RPMI8226 (cell line): ENCODE data around the gene DRAXIN.

Source experiments
- DNase-seq: peaks from one replicate; pipeline ENCODE4 v3.0.0-alpha.2; 2015

The DRAXIN gene

GRCh38 chr1:11691302-11691914 lies at the start of gene DRAXIN:
Gene DRAXIN, plus strand, starts transcription at chr1:11691710. Its CDS starts 14,549 bp downstream, at chr1:11706259.
- DNase-seq: peak; percentile 24

- no peak for DNase-seq
Observed at GRCh38 chr1:11641776-11642305, 49.7 kb upstream of the DRAXIN start.

GRCh38 chr1:11642418-11643017 lies 49.0 kb upstream of the DRAXIN start:
- DNase-seq: peak; percentile 80

- DNase-seq: no peak
Observed at GRCh38 chr1:11643782-11644181, 47.7 kb upstream of the DRAXIN start.

GRCh38 chr1:11645270-11645669 lies 46.2 kb upstream of the DRAXIN start:
- DNase-seq: no peak

- peak; percentile 89 for DNase-seq
Observed at GRCh38 chr1:11645670-11646265, 45.7 kb upstream of the DRAXIN start.

- DNase-seq: no peak
Observed at GRCh38 chr1:11646317-11646716, 45.2 kb upstream of the DRAXIN start.

GRCh38 chr1:11647333-11647732 lies 44.2 kb upstream of the DRAXIN start:
- DNase-seq: no peak

GRCh38 chr1:11648039-11648438 lies 43.5 kb upstream of the DRAXIN start:
- DNase-seq: no peak

GRCh38 chr1:11648732-11649158 lies 42.8 kb upstream of the DRAXIN start:
- no peak for DNase-seq

- no peak for DNase-seq
Observed at GRCh38 chr1:11649237-11649623, 42.3 kb upstream of the DRAXIN start.

- DNase-seq: no peak
Observed at GRCh38 chr1:11649624-11650330, 41.7 kb upstream of the DRAXIN start.

GRCh38 chr1:11650331-11650991 lies 41.0 kb upstream of the DRAXIN start:
- DNase-seq: peak; percentile 97

GRCh38 chr1:11651017-11651416 lies 40.5 kb upstream of the DRAXIN start:
- no peak for DNase-seq

GRCh38 chr1:11652203-11652780 lies 39.2 kb upstream of the DRAXIN start:
- DNase-seq: no peak

GRCh38 chr1:11653101-11653860 lies 38.2 kb upstream of the DRAXIN start:
- DNase-seq: no peak

- no peak for DNase-seq
Observed at GRCh38 chr1:11653861-11654136, 37.7 kb upstream of the DRAXIN start.

- DNase-seq: peak; percentile 64
Observed at GRCh38 chr1:11654137-11654938, 37.2 kb upstream of the DRAXIN start, which contains the start of the genes FBXO2 and FBXO44. Gene FBXO2, minus strand, starts transcription at chr1:11654429. Its CDS starts 89 bp downstream, at chr1:11654340. Gene FBXO44, plus strand, starts transcription at chr1:11654877. Its CDS starts 959 bp downstream, at chr1:11655836.

- DNase-seq: no peak
Observed at GRCh38 chr1:11654939-11655808, 36.3 kb upstream of the DRAXIN start.

GRCh38 chr1:11657654-11658053 lies 33.9 kb upstream of the DRAXIN start:
- DNase-seq: no peak
